Measurements from ENCODE around the gene IL12RB1.

DNA sequence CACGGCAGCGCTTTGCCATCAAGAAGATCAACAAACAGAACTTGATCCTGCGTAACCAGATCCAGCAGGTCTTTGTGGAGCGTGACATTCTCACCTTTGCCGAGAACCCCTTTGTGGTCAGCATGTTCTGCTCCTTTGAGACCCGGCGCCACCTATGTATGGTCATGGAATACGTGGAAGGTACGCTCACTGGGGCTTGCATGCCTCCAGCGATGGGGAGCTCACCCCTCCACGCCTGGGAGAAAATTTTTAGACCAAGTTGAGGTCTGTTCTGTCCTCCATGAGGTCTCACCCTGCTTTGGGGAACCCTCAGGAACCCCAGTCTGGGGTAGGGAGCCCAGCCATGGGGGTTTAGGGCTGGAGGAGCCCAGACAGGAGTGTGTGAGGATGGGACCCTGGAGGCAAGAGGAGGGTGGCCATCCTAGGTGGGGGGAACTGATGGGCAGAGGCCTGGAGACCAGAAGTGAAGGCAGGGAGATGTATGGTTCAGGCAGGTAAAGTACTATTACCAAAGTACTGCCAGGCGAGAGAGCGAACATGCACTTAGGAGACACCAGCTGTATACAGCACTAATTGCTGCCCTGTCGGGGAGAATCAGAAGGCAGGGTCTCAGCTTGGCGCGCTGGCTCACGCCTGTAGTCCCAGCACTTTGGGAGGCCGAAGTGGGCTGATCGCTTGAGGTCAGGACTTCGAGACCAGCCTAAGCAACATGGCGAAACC, 43.9 kb upstream of the IL12RB1 start:
- TF ChIP-seq POLR2A (IDR thresholded peaks at IDR 0.05), result no peak
- TF ChIP-seq, protein P1, sequence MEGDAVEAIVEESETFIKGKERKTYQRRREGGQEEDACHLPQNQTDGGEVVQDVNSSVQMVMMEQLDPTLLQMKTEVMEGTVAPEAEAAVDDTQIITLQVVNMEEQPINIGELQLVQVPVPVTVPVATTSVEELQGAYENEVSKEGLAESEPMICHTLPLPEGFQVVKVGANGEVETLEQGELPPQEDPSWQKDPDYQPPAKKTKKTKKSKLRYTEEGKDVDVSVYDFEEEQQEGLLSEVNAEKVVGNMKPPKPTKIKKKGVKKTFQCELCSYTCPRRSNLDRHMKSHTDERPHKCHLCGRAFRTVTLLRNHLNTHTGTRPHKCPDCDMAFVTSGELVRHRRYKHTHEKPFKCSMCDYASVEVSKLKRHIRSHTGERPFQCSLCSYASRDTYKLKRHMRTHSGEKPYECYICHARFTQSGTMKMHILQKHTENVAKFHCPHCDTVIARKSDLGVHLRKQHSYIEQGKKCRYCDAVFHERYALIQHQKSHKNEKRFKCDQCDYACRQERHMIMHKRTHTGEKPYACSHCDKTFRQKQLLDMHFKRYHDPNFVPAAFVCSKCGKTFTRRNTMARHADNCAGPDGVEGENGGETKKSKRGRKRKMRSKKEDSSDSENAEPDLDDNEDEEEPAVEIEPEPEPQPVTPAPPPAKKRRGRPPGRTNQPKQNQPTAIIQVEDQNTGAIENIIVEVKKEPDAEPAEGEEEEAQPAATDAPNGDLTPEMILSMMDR (IDR thresholded peaks at IDR 0.05), result no peak

All from lower leg skin (tissue), 3 donors.